Panc1 (cell line): Measurements from ENCODE around the gene CPNE4.

ENCODE experiments used
- CTCF ChIP-seq: fragments of 450-650 bp; IDR thresholded peaks from 2 replicates; pipeline ENCODE4 v1.5.1; 2017; ENCODE audit warnings: mild to moderate bottlenecking
- REST ChIP-seq, 2 experiments: IDR thresholded peaks; 2 replicates each; pipeline ENCODE4 v1.6.1; 2011 to 2012; ENCODE audit warnings: low read depth in 2 of 2, control low read depth in 1 of 2, low read length in 1 of 2, mild to moderate bottlenecking in 1 of 2, moderate library complexity in 1 of 2; ENCODE audit not compliant: insufficient read depth in 1 of 2

- TF ChIP-seq CTCF (no peak), REST (IDR thresholded peaks at IDR 0.05; ENCODE audit: insufficient read depth in 1 of 2, low read depth in 2 of 2, low read length in 1 of 2) (no peak)
Observed at GRCh38 chr3:131708241-131708640, 326.6 kb downstream of the CPNE4 start.
